ENCODE measurements around the gene CHRNA5.

DNA sequence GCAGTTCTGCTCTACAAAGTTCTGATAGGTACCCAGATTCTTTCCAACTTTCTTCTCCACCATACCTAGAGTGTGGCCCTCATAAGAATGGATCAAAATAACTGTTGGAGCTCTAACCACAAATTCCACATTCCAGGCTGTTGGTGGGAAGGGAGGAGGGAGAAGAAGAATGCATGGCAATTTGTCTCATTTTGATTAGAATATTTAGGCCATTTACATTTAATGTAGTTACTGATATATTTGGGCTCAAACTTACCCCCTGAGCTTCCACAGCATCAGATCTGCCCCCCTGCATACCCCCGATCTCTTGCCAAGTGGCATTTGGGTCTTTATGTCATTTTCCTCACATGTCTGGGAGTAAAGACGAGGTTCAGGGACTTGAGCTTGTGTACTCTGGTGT is 68.0 kb downstream of the CHRNA5 start:
- TF ChIP-seq, protein P1, sequence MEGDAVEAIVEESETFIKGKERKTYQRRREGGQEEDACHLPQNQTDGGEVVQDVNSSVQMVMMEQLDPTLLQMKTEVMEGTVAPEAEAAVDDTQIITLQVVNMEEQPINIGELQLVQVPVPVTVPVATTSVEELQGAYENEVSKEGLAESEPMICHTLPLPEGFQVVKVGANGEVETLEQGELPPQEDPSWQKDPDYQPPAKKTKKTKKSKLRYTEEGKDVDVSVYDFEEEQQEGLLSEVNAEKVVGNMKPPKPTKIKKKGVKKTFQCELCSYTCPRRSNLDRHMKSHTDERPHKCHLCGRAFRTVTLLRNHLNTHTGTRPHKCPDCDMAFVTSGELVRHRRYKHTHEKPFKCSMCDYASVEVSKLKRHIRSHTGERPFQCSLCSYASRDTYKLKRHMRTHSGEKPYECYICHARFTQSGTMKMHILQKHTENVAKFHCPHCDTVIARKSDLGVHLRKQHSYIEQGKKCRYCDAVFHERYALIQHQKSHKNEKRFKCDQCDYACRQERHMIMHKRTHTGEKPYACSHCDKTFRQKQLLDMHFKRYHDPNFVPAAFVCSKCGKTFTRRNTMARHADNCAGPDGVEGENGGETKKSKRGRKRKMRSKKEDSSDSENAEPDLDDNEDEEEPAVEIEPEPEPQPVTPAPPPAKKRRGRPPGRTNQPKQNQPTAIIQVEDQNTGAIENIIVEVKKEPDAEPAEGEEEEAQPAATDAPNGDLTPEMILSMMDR (IDR thresholded peaks at IDR 0.05; ENCODE audit: poor library complexity) = no peak
- TF ChIP-seq EZH2 (IDR thresholded peaks at IDR 0.05; ENCODE audit: borderline replicate concordance) (no peak), EZH2phosphoT487 (IDR thresholded peaks at IDR 0.05; ENCODE audit: low read depth, severe bottlenecking, unreplicated experiment) (no peak)

Data from hepatocyte (in vitro differentiated cells).